Liver (tissue), 9 donors: ENCODE measurements around the gene KCNRG. TPM values are rescaled to one million over a fixed set of nuclear protein-coding genes. Genes with fewer than 3 reads are reported as not detected.

Experiments
- DNase-seq: peaks from one replicate; pipeline ENCODE4 v3.0.0-alpha.2; 2017; ENCODE audit warnings: low spot score
- H3K27ac ChIP-seq, 2 donors: one replicate each; pipeline ENCODE4 v1.7.0; 2013; ENCODE audit warnings: inconsistent platforms in 2 of 2, low read length in 2 of 2, control low read depth in 1 of 2, low read depth in 1 of 2, mild to moderate bottlenecking in 1 of 2
- H3K27me3 ChIP-seq, 4 donors: one replicate each; pipeline versions ENCODE4 v1.6.1 to v1.7.0; 2013; ENCODE audit warnings: low read length in 3 of 4, inconsistent platforms in 1 of 4, mild to moderate bottlenecking in 1 of 4, moderate library complexity in 1 of 4; ENCODE audit not compliant: control insufficient read depth in 4 of 4, insufficient read depth in 4 of 4
- H3K36me3 ChIP-seq, 4 donors: one replicate each; pipeline versions ENCODE4 v1.6.1 to v1.7.0; 2013; ENCODE audit warnings: low read length in 3 of 4, mild to moderate bottlenecking in 3 of 4, low read depth in 1 of 4, moderate library complexity in 1 of 4; ENCODE audit not compliant: control insufficient read depth in 4 of 4, insufficient read depth in 3 of 4
- H3K4me1 ChIP-seq, 4 donors: one replicate each; pipeline versions ENCODE4 v1.6.1 to v1.7.0; 2013; ENCODE audit warnings: low read length in 3 of 4, mild to moderate bottlenecking in 3 of 4, moderate library complexity in 1 of 4; ENCODE audit not compliant: control insufficient read depth in 4 of 4, insufficient read depth in 4 of 4
- H3K4me3 ChIP-seq, 3 donors: one replicate each; pipeline versions ENCODE4 v1.6.1 to v1.7.0; 2013; ENCODE audit warnings: low read length in 3 of 3, control low read depth in 1 of 3, low read depth in 1 of 3, mild to moderate bottlenecking in 1 of 3
- H3K9ac ChIP-seq, 2 donors: one replicate each; pipeline ENCODE4 v1.7.0; 2013; ENCODE audit warnings: low read length in 2 of 2, mild to moderate bottlenecking in 2 of 2, moderate library complexity in 2 of 2, control low read depth in 1 of 2, low read depth in 1 of 2
- H3K9me3 ChIP-seq, 4 donors: one replicate each; pipeline versions ENCODE4 v1.6.1 to v1.7.0; 2013; ENCODE audit warnings: low read length in 3 of 4; ENCODE audit not compliant: control insufficient read depth in 4 of 4
- ATF3 ChIP-seq: IDR thresholded peaks from 2 replicates; pipeline ENCODE4 v1.6.1; 2016; ENCODE audit warnings: antibody characterized with exemption
- EGR1 ChIP-seq, 2 donors: IDR thresholded peaks; 2 replicates each; pipeline ENCODE4 v1.6.1; 2016 to 2018; ENCODE audit warnings: antibody characterized with exemption in 2 of 2, low read depth in 2 of 2
- FOXA1 ChIP-seq: IDR thresholded peaks from 2 replicates; pipeline ENCODE4 v1.6.1; 2016; ENCODE audit warnings: antibody characterized with exemption
- GABPA ChIP-seq, 2 donors: IDR thresholded peaks in 1 of 2; conservative IDR thresholded peaks in 1 of 2; 2 replicates each; pipeline ENCODE4 v1.6.1; 2016; ENCODE audit warnings: antibody characterized with exemption in 2 of 2, mild to moderate bottlenecking in 1 of 2, moderate library complexity in 1 of 2
- HNF4A ChIP-seq, 2 donors: conservative IDR thresholded peaks; 2 replicates each; pipeline ENCODE4 v1.6.1; 2016; ENCODE audit warnings: antibody characterized with exemption in 2 of 2, mild to moderate bottlenecking in 2 of 2
- HNF4G ChIP-seq: IDR thresholded peaks from 2 replicates; pipeline ENCODE4 v1.6.1; 2016; ENCODE audit warnings: antibody characterized with exemption
- JUND ChIP-seq, 2 donors: IDR thresholded peaks; 2 replicates each; pipeline ENCODE4 v1.6.1; 2016; ENCODE audit warnings: antibody characterized with exemption in 2 of 2
- NR2F2 ChIP-seq: IDR thresholded peaks from 2 replicates; pipeline ENCODE4 v1.6.1; 2016; ENCODE audit warnings: antibody characterized with exemption
- RAD21 ChIP-seq, 2 donors: IDR thresholded peaks; 2 replicates each; pipeline ENCODE4 v1.6.1; 2016; ENCODE audit warnings: antibody characterized with exemption in 2 of 2, mild to moderate bottlenecking in 2 of 2
- REST ChIP-seq: IDR thresholded peaks from 2 replicates; pipeline ENCODE4 v1.6.1; 2016; ENCODE audit warnings: antibody characterized with exemption, mild to moderate bottlenecking
- RXRA ChIP-seq, 2 donors: IDR thresholded peaks; 2 replicates each; pipeline ENCODE4 v1.6.1; 2017 to 2018; ENCODE audit warnings: antibody characterized with exemption in 2 of 2, mild to moderate bottlenecking in 1 of 2
- TAF1 ChIP-seq: conservative IDR thresholded peaks from 2 replicates; pipeline ENCODE4 v1.6.1; 2016; ENCODE audit warnings: antibody characterized with exemption, mild to moderate bottlenecking
- YY1 ChIP-seq: IDR thresholded peaks from 2 replicates; pipeline ENCODE4 v1.6.1; 2016; ENCODE audit warnings: antibody characterized with exemption, mild to moderate bottlenecking
- polyA plus RNA-seq, 2 donors: library from polyadenylated mRNA; stranded (reverse) in 1 of 2; unstranded in 1 of 2; fragments of 200-250 nt in 1 of 2; fragments of >200 nt in 1 of 2; fragmentation: Nextera tagmentation in 1 of 2; extraction: Ambion mirVana in 1 of 2; gene quantifications; one replicate each; pipeline versions ENCODE4 v1.2.1 to v1.2.3, GENCODE V29; 2013 to 2015
- total RNA-seq, 2 donors: library from RNA; depleted of rRNA; stranded (reverse); fragments of >200 nt; gene quantifications; one replicate each; pipeline ENCODE4 v1.2.3, GENCODE V29; 2014
- TF ChIP-seq, protein P1 (sequence below): IDR thresholded peaks from 2 replicates; pipeline ENCODE4 v1.6.1; 2016; ENCODE audit warnings: antibody characterized with exemption
- TF ChIP-seq, protein P2 (sequence below): IDR thresholded peaks from 2 replicates; pipeline ENCODE4 v1.6.1; 2016; ENCODE audit warnings: antibody characterized with exemption
- donor health status: healthy.
- donor health status: healthy.
- donor health status: healthy.
- donor health status: healthy.
- donor health status: healthy.

Gene KCNRG
- total and polyA plus RNA-seq, 4 donors, result 0.18 to 2.1 (median 1.2) TPM

DNA sequence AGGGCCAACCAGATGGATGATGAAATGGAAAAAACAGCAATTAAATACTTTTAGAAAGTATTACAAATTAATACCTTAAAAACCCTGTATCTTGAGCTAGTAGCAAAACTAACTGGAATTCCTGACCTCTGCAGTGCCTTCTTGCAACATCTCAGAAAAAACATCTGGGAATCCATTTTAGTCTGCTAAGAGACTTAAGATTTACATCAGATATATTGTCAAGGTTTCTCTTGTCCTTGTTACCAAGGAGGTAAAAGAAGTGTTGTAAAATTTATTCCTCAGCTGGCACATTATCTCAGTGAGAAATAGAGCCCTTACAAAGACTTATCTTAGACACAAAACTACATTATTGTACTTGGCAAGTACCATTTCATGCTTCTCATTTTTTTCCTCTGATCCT lies 18.5 kb downstream of the KCNRG start:
- H3K27me3 ChIP-seq, result no peaks in the 10 kb centered on the region
- peaks cover 0 to 2% (median under 1%) of the 10 kb centered on the region in 4 donors for H3K36me3 ChIP-seq
- H3K4me1 ChIP-seq, result peaks cover 0 to 2% (median 0%) of the 10 kb centered on the region in 4 donors
- H3K4me3 ChIP-seq, result no peak overlapping the region
- H3K9ac ChIP-seq, result no peak overlapping the region
- TF ChIP-seq HNF4G (no peak), REST (no peak), RAD21 (IDR thresholded peaks at IDR 0.05) (no peak), JUND (IDR thresholded peaks at IDR 0.05) (no peak), FOXA1 (no peak), NR2F2 (no peak), ATF3 (no peak), HNF4A (conservative IDR thresholded peaks at IDR 0.05) (no peak)
- TF ChIP-seq, protein P1, sequence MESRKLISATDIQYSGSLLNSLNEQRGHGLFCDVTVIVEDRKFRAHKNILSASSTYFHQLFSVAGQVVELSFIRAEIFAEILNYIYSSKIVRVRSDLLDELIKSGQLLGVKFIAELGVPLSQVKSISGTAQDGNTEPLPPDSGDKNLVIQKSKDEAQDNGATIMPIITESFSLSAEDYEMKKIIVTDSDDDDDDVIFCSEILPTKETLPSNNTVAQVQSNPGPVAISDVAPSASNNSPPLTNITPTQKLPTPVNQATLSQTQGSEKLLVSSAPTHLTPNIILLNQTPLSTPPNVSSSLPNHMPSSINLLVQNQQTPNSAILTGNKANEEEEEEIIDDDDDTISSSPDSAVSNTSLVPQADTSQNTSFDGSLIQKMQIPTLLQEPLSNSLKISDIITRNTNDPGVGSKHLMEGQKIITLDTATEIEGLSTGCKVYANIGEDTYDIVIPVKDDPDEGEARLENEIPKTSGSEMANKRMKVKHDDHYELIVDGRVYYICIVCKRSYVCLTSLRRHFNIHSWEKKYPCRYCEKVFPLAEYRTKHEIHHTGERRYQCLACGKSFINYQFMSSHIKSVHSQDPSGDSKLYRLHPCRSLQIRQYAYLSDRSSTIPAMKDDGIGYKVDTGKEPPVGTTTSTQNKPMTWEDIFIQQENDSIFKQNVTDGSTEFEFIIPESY, result no peak
- TF ChIP-seq, protein P2, sequence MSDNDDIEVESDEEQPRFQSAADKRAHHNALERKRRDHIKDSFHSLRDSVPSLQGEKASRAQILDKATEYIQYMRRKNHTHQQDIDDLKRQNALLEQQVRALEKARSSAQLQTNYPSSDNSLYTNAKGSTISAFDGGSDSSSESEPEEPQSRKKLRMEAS, result no peak
- no peak overlapping the region for H3K27ac ChIP-seq
- no peak for DNase-seq
- H3K9me3 ChIP-seq, result no peaks in the 10 kb centered on the region

GRCh38 chr13:50037788-50038187 lies 22.5 kb downstream of the KCNRG start:
- H3K4me3 ChIP-seq, result no peak overlapping the region
- peaks cover 0 to 2% (median 0%) of the 10 kb centered on the region in 4 donors for H3K4me1 ChIP-seq
- H3K9ac ChIP-seq, result no peak overlapping the region
- no peaks in the 10 kb centered on the region for H3K27me3 ChIP-seq
- no peak overlapping the region for H3K27ac ChIP-seq
- TF ChIP-seq JUND (IDR thresholded peaks at IDR 0.05) (no peak), EGR1 (IDR thresholded peaks at IDR 0.05; ENCODE audit: low read depth in 2 of 2) (no peak), FOXA1 (no peak), YY1 (no peak), TAF1 (no peak), HNF4A (conservative IDR thresholded peaks at IDR 0.05) (no peak), RXRA (IDR thresholded peaks at IDR 0.05) (no peak), ATF3 (no peak), REST (no peak), GABPA (IDR thresholded peaks at IDR 0.05 in 1 of 2, conservative IDR thresholded peaks at IDR 0.05 in 1 of 2) (no peak)
- H3K36me3 ChIP-seq, result peaks cover 0 to 2% (median 0%) of the 10 kb centered on the region in 4 donors
- no peak for DNase-seq
- H3K9me3 ChIP-seq, result no peaks in the 10 kb centered on the region
